SK-N-DZ (cell line): Measurements from ENCODE around the gene STK11.

ENCODE experiments used
- DNase-seq: peaks from one replicate; pipeline ENCODE4 v3.0.0-alpha.2; 2015; ENCODE audit warnings: low spot score

Gene STK11

GRCh38 chr19:1248786-1249297 is 43.3 kb downstream of the STK11 start:
- peak; percentile 79 for DNase-seq

GRCh38 chr19:1249298-1249989 is 43.9 kb downstream of the STK11 start:
- DNase-seq, result peak; percentile 93

GRCh38 chr19:1249990-1250436 is 44.4 kb downstream of the STK11 start:
- DNase-seq, result no peak

GRCh38 chr19:1250437-1251260 is 45.1 kb downstream of the STK11 start:
- peak; percentile 90 for DNase-seq

GRCh38 chr19:1251330-1252220 is 46.0 kb downstream of the STK11 start:
- no peak for DNase-seq

GRCh38 chr19:1252221-1252820 is 46.7 kb downstream of the STK11 start:
- no peak for DNase-seq

- no peak for DNase-seq
Observed at GRCh38 chr19:1252821-1253513, 47.4 kb downstream of the STK11 start.

GRCh38 chr19:1253514-1254080 is 48.0 kb downstream of the STK11 start:
- DNase-seq, result no peak

- DNase-seq, result no peak
Observed at GRCh38 chr19:1254081-1254527, 48.5 kb downstream of the STK11 start.

GRCh38 chr19:1254530-1255185 is 49.1 kb downstream of the STK11 start:
- DNase-seq, result no peak

- no peak for DNase-seq
Observed at GRCh38 chr19:1255186-1256161, 49.9 kb downstream of the STK11 start.

- no peak for DNase-seq
Observed at GRCh38 chr19:1256646-1257474, 51.3 kb downstream of the STK11 start.

GRCh38 chr19:1257475-1258162 is 52.0 kb downstream of the STK11 start:
- DNase-seq, result no peak

GRCh38 chr19:1258163-1258492 is 52.5 kb downstream of the STK11 start:
- no peak for DNase-seq

GRCh38 chr19:1258707-1259205 is 53.2 kb downstream of the STK11 start:
- no peak for DNase-seq

- peak; percentile 65 for DNase-seq
Observed at GRCh38 chr19:1259206-1259875, 53.8 kb downstream of the STK11 start.
